Liver (tissue), 9 donors: ENCODE results near the gene PRPF6. TPM values are rescaled to one million over a fixed set of nuclear protein-coding genes. Genes with fewer than 3 reads are reported as not detected.

ENCODE experiments used
- DNase-seq: peaks from one replicate; pipeline ENCODE4 v3.0.0-alpha.2; 2017; ENCODE audit warnings: low spot score
- H3K27ac ChIP-seq, 2 donors: one replicate each; pipeline ENCODE4 v1.7.0; 2013; ENCODE audit warnings: inconsistent platforms in 2 of 2, low read length in 2 of 2, control low read depth in 1 of 2, low read depth in 1 of 2, mild to moderate bottlenecking in 1 of 2
- H3K27me3 ChIP-seq, 4 donors: one replicate each; pipeline versions ENCODE4 v1.6.1 to v1.7.0; 2013; ENCODE audit warnings: low read length in 3 of 4, inconsistent platforms in 1 of 4, mild to moderate bottlenecking in 1 of 4, moderate library complexity in 1 of 4; ENCODE audit not compliant: control insufficient read depth in 4 of 4, insufficient read depth in 4 of 4
- H3K36me3 ChIP-seq, 4 donors: one replicate each; pipeline versions ENCODE4 v1.6.1 to v1.7.0; 2013; ENCODE audit warnings: low read length in 3 of 4, mild to moderate bottlenecking in 3 of 4, low read depth in 1 of 4, moderate library complexity in 1 of 4; ENCODE audit not compliant: control insufficient read depth in 4 of 4, insufficient read depth in 3 of 4
- H3K4me1 ChIP-seq, 4 donors: one replicate each; pipeline versions ENCODE4 v1.6.1 to v1.7.0; 2013; ENCODE audit warnings: low read length in 3 of 4, mild to moderate bottlenecking in 3 of 4, moderate library complexity in 1 of 4; ENCODE audit not compliant: control insufficient read depth in 4 of 4, insufficient read depth in 4 of 4
- H3K4me3 ChIP-seq, 3 donors: one replicate each; pipeline versions ENCODE4 v1.6.1 to v1.7.0; 2013; ENCODE audit warnings: low read length in 3 of 3, control low read depth in 1 of 3, low read depth in 1 of 3, mild to moderate bottlenecking in 1 of 3
- H3K9ac ChIP-seq, 2 donors: one replicate each; pipeline ENCODE4 v1.7.0; 2013; ENCODE audit warnings: low read length in 2 of 2, mild to moderate bottlenecking in 2 of 2, moderate library complexity in 2 of 2, control low read depth in 1 of 2, low read depth in 1 of 2
- H3K9me3 ChIP-seq, 4 donors: one replicate each; pipeline versions ENCODE4 v1.6.1 to v1.7.0; 2013; ENCODE audit warnings: low read length in 3 of 4; ENCODE audit not compliant: control insufficient read depth in 4 of 4
- ATF3 ChIP-seq: IDR thresholded peaks from 2 replicates; pipeline ENCODE4 v1.6.1; 2016; ENCODE audit warnings: antibody characterized with exemption
- FOXA1 ChIP-seq: IDR thresholded peaks from 2 replicates; pipeline ENCODE4 v1.6.1; 2016; ENCODE audit warnings: antibody characterized with exemption
- FOXA2 ChIP-seq: IDR thresholded peaks from 2 replicates; pipeline ENCODE4 v1.6.1; 2016; ENCODE audit warnings: antibody characterized with exemption
- GABPA ChIP-seq, 2 donors: IDR thresholded peaks in 1 of 2; conservative IDR thresholded peaks in 1 of 2; 2 replicates each; pipeline ENCODE4 v1.6.1; 2016; ENCODE audit warnings: antibody characterized with exemption in 2 of 2, mild to moderate bottlenecking in 1 of 2, moderate library complexity in 1 of 2
- HNF4A ChIP-seq, 2 donors: conservative IDR thresholded peaks; 2 replicates each; pipeline ENCODE4 v1.6.1; 2016; ENCODE audit warnings: antibody characterized with exemption in 2 of 2, mild to moderate bottlenecking in 2 of 2
- HNF4G ChIP-seq: IDR thresholded peaks from 2 replicates; pipeline ENCODE4 v1.6.1; 2016; ENCODE audit warnings: antibody characterized with exemption
- JUND ChIP-seq, 2 donors: IDR thresholded peaks; 2 replicates each; pipeline ENCODE4 v1.6.1; 2016; ENCODE audit warnings: antibody characterized with exemption in 2 of 2
- MAX ChIP-seq: IDR thresholded peaks from 2 replicates; pipeline ENCODE4 v1.6.1; 2016; ENCODE audit warnings: antibody characterized with exemption
- NR2F2 ChIP-seq: IDR thresholded peaks from 2 replicates; pipeline ENCODE4 v1.6.1; 2016; ENCODE audit warnings: antibody characterized with exemption
- RAD21 ChIP-seq, 2 donors: IDR thresholded peaks; 2 replicates each; pipeline ENCODE4 v1.6.1; 2016; ENCODE audit warnings: antibody characterized with exemption in 2 of 2, mild to moderate bottlenecking in 2 of 2
- RXRA ChIP-seq, 2 donors: IDR thresholded peaks; 2 replicates each; pipeline ENCODE4 v1.6.1; 2017 to 2018; ENCODE audit warnings: antibody characterized with exemption in 2 of 2, mild to moderate bottlenecking in 1 of 2
- SP1 ChIP-seq: IDR thresholded peaks from 2 replicates; pipeline ENCODE4 v1.6.1; 2018; ENCODE audit warnings: antibody characterized with exemption, mild to moderate bottlenecking
- YY1 ChIP-seq: IDR thresholded peaks from 2 replicates; pipeline ENCODE4 v1.6.1; 2016; ENCODE audit warnings: antibody characterized with exemption, mild to moderate bottlenecking
- WGBS: extraction: QIAGEN DNeasy Blood & Tissue Kit; methylation state at CpG from one replicate; pipeline ENCODE4 v1.1.7; 2013; 5-methylcytosine and 5-hydroxymethylcytosine counted together
- polyA plus RNA-seq, 2 donors: library from polyadenylated mRNA; stranded (reverse) in 1 of 2; unstranded in 1 of 2; fragments of 200-250 nt in 1 of 2; fragments of >200 nt in 1 of 2; fragmentation: Nextera tagmentation in 1 of 2; extraction: Ambion mirVana in 1 of 2; gene quantifications; one replicate each; pipeline versions ENCODE4 v1.2.1 to v1.2.3, GENCODE V29; 2013 to 2015
- total RNA-seq, 2 donors: library from RNA; depleted of rRNA; stranded (reverse); fragments of >200 nt; gene quantifications; one replicate each; pipeline ENCODE4 v1.2.3, GENCODE V29; 2014
- TF ChIP-seq, protein P1 (sequence below): fragments of 150-350 bp; IDR thresholded peaks from 2 replicates; pipeline ENCODE4 v1.5.1; 2017; ENCODE audit warnings: improper control_type of control experiment, low read depth, low read length; ENCODE audit not compliant: missing input control
- donor health status: healthy.
- donor health status: healthy.
- donor health status: healthy.
- donor health status: healthy.
- donor health status: healthy.

The PRPF6 gene
- total and polyA plus RNA-seq, 4 donors = 16.3 to 24.9 (median 23.1) TPM

DNA sequence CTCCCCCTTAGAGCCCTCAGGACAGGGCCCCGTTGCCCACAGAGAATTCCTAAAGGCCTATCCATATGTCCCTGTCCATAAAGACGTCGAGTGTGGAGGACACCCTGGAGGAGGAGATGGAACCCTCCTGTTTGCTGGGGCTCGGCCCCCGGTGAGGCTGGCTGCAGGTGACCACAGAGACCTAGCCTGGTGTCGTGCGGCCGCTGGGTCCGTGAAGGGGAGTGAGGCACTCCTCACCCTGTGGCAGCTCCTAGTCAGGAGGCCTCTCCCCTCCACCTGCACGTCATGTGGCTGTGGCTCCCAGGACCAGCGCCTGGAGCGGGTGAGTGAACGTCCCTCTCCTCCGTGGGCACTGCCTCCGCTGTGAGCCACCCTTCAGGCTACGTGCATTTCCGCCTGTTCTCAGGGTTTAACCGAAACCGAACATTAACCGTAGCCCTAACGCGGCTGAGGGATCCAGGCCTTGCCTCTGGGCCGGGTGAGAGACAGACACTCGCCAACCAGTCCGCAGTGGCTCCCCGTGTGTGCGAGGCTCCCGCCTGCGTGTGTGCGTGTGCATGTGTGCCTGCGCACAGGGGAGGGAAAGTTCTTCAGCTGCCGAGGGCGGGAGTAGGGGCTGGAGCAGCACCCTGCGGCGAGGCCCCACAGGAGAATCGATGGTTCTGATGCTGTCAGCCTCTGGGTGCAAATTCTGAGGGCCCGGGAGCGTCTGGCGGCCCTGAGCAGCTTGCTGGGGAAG lies 76.1 kb downstream of the PRPF6 start:
- H3K9ac ChIP-seq = no peak overlapping the region
- no peak overlapping the region for H3K4me3 ChIP-seq
- DNase-seq = no peak
- H3K27me3 ChIP-seq = peaks cover 0 to 2% (median 0%) of the 10 kb centered on the region in 4 donors
- H3K4me1 ChIP-seq = peaks cover 0 to 19% (median 8%) of the 10 kb centered on the region in 4 donors
- peak overlapping the region; percentile 17 to 59 for H3K27ac ChIP-seq
- TF ChIP-seq FOXA2 (no peak), YY1 (no peak), RXRA (IDR thresholded peaks at IDR 0.05) (no peak), SP1 (no peak), JUND (IDR thresholded peaks at IDR 0.05) (no peak), FOXA1 (no peak), NR2F2 (no peak), GABPA (IDR thresholded peaks at IDR 0.05 in 1 of 2, conservative IDR thresholded peaks at IDR 0.05 in 1 of 2) (no peak), HNF4A (conservative IDR thresholded peaks at IDR 0.05) (no peak), RAD21 (IDR thresholded peaks at IDR 0.05) (no peak), MAX (no peak), HNF4G (no peak), ATF3 (no peak)
- TF ChIP-seq, protein P1, sequence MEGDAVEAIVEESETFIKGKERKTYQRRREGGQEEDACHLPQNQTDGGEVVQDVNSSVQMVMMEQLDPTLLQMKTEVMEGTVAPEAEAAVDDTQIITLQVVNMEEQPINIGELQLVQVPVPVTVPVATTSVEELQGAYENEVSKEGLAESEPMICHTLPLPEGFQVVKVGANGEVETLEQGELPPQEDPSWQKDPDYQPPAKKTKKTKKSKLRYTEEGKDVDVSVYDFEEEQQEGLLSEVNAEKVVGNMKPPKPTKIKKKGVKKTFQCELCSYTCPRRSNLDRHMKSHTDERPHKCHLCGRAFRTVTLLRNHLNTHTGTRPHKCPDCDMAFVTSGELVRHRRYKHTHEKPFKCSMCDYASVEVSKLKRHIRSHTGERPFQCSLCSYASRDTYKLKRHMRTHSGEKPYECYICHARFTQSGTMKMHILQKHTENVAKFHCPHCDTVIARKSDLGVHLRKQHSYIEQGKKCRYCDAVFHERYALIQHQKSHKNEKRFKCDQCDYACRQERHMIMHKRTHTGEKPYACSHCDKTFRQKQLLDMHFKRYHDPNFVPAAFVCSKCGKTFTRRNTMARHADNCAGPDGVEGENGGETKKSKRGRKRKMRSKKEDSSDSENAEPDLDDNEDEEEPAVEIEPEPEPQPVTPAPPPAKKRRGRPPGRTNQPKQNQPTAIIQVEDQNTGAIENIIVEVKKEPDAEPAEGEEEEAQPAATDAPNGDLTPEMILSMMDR = no peak
- 58% methylated on average over 39 of the region's 39 CpGs for WGBS
- H3K36me3 ChIP-seq = no peaks in the 10 kb centered on the region
- no peaks in the 10 kb centered on the region for H3K9me3 ChIP-seq

DNA sequence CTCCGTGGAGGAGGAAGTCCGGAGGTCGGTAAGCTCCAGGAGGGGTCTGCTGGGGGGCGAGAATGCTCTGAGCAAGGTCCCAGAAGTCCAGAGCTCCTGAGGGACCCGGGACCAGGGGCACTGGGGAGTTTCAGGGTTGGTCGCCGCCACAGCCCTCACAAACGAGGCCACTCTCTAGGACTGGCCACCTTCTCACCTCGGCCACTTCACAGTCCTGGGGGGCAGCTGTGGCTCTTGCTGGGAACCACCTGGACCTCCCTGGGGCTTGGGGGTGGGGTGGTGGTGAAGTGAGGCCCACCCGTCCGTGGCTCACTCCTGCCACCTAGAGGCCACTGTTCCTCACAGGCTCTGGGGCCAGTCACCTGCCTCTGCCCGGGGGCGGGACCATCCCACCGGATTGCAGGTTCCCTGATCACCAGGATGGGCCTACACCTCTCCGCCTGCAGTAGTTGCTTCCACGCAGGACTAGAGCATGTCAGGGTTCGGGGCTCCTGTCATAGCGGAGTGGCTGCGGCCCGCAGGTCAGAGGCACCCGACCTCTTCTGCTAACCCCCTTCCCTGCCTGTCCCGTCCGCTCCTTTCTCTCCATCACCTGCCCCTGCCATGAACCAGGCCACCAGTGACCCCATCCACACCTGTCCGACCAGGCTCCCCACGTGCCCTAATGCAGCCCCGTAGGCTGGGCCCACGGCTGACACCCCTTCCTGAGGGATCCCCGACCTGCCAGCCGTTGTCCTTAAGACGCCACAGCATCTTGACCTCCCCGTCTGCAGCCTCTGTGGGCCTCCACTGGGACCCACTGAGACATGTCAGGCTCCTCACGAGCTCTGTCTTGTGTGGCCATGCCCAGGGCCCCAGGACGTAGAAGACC lies 76.9 kb downstream of the PRPF6 start:
- H3K27ac ChIP-seq = peak overlapping the region in 1 of 2 donors; percentile 59
- no peak overlapping the region for H3K9ac ChIP-seq
- peaks cover 3 to 27% (median 14%) of the 10 kb centered on the region in 4 donors for H3K4me1 ChIP-seq
- H3K9me3 ChIP-seq = no peaks in the 10 kb centered on the region
- no peak overlapping the region for H3K4me3 ChIP-seq
- no peaks in the 10 kb centered on the region for H3K36me3 ChIP-seq
- peak; percentile 86 for DNase-seq
- 31% methylated on average over 33 of the region's 33 CpGs for WGBS
- TF ChIP-seq FOXA2 (no peak), HNF4G (no peak), MAX (no peak), RAD21 (IDR thresholded peaks at IDR 0.05) (peak; percentile 74 to 87)
- TF ChIP-seq, protein P1 = peak; percentile 79
- peaks cover 0 to 2% (median 0%) of the 10 kb centered on the region in 4 donors for H3K27me3 ChIP-seq
